ENCODE measurements around the gene CLCN3.
"Not testable (repeated sequence)": the region's sequence is repeated elsewhere in the genome, so short reads cannot be mapped to it uniquely, and the experiment has no call there.

CLCN3 gene

DNA sequence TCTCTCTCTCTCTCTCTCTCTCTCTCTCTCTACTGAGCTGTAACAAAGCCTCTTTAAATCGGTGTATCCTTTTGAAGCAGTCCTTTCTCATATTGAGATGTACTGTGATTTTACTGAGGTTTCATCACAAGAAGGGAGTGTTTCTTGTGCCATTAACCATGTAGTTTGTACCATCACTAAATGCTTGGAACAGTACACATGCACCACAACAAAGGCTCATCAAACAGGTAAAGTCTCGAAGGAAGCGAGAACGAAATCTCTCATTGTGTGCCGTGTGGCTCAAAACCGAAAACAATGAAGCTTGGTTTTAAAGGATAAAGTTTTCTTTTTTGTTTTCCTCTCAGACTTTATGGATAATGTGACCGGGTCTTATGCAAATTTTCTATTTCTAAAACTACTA is 100.2 kb downstream of the CLCN3 start:
- DNase-seq = no peak

DNA sequence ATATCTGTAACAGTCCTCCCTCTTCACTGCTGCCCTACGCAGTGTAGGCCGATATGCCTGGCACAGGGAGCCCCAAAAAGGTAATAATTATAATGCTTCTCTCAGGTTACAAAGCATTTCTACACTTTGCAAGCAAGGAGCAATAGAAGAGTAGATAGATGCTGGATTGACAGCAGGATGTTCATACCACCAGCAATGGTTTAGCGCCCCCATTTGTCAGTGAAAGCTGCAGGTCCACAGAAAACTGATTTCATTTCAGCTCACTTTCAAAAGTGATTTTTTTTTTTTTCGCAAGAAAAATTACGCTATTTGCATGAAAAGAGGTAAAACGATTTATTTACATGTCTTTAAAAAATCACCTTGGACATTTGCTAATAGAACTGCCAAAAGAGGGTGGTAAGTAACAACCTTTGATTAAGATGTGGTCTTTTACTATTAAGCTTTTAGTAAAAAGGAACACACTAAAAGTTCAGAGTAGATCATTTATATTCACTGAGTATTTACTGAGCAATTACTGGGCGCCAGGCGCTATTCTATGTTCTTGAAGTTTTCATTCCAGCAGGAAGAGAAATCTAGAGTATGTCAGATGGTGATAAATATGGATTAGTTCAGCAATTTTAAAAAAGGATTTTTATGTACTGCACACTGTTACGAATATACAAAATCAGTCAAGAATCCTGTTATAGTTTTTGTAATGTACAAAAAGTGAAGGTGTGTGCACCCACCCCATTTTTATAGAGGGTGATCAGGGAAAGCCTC is 103.0 kb downstream of the CLCN3 start:
- peak; percentile 31 for DNase-seq

- DNase-seq = peak; percentile 86
Observed at GRCh38 chr4:169724260-169724659, 103.9 kb downstream of the CLCN3 start.

GRCh38 chr4:169727616-169728015 is 107.2 kb downstream of the CLCN3 start:
- DNase-seq = no peak

DNA sequence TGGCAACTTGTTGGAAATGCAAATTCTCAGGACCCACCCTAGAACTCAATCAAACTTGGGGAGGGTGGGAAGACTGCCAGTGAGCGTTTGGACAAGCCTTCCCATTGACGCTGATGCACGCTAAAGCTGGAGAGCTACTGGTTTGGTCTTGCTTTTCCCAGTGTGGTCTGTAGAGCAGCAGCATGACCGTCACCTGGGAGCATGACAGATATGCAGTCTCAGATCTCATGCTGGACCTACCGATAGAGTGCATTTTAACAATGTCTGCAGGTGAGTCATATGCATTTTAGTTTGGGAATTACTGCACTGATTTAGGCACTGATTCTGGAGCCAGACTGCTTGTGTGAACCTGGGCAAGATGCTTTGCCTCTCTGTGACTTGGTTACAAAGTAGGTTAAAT is 110.2 kb downstream of the CLCN3 start:
- no peak for DNase-seq

GRCh38 chr4:169738604-169739003 is 118.2 kb downstream of the CLCN3 start:
- not testable (repeated sequence) for DNase-seq

DNA sequence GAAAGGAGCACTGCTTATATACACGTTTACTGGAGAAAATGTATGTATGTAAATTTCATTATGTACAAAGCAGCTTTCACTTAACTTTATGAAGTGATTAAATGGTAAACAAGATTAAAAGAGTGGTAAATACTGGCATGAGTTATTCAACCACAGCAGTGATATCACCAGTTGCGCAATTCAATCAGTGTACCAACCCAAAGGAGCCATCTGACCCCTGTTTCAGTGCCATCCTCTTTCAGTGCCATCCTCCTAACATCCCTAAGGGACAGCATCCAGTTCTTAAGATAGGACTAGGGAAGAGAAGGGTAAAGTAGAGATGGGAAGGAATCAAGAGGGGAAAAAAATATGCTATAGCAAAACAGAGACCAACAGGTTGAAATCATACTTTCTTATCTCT is 121.2 kb downstream of the CLCN3 start:
- DNase-seq = no peak

DNA sequence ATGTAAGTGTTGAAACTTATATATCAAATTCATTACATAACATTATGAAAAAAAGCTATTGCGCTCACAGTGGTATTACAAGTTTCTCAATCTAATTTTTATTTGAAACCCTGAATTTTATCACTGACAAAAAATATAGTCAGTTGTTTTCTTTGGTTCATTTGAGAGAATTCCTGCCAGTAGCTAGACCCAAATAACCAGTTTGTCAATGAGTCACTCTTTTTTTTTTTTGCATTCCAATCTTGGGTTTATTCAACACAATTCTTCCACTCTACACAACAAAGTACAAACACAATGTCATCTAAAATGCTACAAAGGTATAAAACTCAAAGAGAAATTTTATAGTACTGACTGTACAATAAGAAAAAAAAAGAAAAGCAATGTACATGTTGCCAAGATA is 124.2 kb downstream of the CLCN3 start:
- no peak for DNase-seq

DNA sequence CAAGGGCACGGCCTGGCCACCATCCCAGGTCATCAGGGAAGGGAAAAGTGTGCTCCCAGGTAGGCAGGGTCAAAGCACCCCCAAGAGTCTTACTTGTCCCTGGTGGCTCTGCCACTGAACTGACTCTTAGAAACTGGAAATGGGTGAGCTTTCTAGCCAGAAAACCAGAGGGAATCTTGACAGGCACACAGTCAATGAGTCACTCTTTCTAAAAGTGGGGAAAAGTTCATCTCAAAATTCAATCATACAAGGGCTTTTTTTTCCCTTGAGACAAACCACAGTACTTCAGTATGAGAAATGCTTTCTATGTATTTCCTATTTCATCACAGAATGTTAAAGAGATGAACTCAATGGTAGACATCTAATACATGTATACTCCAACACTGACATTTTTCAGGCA is 124.9 kb downstream of the CLCN3 start:
- peak; percentile 73 for DNase-seq

DNA sequence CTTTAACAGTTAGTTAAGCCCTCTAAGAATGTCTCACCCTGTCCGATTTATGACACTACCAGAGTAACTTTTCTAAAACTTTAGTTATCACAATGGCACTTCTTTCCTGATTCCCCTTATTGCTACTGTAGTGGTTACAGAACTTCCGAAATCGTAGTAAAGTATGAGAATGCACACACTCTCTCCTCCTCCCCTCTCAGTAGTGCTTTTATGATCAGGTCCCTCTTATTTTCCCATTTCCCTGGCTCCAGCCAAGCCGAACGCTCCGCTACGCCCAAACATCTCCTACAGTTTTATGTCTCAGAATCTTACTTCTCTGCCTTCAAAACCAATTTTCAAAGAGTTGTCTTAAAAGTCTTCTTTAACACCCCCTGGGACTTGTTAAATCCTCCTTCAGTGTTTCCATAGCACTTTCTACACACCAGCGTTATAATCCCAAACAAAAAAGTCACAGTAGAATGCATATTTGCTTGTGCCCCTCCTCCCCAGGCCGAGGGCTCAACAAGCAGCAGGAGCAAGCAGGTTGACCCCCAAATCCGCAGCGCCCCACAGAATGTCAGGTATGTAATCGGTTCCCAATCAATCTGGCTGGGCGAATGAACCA is 136.7 kb downstream of the CLCN3 start:
- DNase-seq = no peak

GRCh38 chr4:169757575-169758184 is 137.3 kb downstream of the CLCN3 start, which contains the start of gene HPF1:
HPF1 (minus strand) TSS chr4:169757944; CDS start chr4:169757877, 67 bp downstream.
- peak; percentile 87 for DNase-seq

GRCh38 chr4:169758401-169758962 is 138.1 kb downstream of the CLCN3 start:
- DNase-seq = no peak

DNA sequence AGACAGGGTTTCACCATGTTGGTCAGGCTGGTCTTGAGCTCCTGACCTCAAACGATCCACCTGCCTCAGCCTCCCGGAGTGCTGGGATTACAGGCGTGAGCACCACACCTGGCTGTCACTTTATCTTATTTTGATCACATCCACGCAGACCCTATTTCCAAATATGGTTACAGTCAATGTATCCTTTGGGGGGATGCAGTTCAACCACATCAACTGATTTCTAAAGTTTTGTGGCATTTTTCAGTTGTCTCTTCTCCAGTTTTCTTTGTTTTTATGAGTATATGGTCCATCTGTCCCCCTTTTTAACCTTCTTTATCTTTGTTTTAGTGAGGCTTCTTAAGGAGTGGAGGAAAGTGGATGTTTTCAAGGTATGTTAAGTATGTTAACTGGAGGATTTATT is 141.5 kb downstream of the CLCN3 start:
- no peak for DNase-seq

DNA sequence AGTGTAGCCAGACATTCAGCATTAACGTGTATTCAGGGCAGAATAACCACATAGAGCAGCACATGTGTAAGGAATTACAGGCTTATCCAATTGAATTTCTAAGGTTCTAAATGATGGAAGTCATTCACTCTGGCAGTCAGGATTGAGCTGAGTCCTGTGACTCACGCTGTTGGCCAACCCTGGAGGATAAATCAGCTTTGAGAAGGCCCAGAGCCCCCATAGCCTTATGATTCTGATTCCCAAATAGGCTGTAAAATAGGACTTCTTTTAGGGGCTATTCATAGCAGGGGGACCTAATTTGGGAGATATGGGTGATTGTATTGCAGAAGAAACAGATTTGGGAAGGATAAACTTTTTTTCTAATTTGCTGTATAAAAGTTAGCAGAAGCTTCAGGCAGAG is 145.5 kb downstream of the CLCN3 start:
- peak; percentile 94 for DNase-seq

DNA sequence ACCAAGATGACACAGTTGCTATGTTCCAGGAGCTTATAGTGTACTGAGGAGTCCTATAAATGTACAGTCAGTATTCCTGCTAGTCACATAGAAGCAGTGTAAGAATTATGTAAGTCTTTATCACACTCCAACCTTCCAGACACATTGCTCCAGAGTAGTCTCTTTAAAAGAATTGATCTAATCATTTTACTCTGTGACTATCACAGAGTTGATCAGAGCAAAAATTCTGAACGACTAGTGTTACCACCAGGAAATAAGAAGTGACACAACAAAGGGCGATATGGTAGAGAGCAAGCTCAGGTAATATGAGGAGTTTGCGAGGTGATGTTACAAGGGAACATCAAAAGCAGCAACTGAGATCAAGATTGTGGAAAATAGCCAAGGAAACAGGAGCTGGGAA is 146.4 kb downstream of the CLCN3 start:
- no peak for DNase-seq

- DNase-seq = no peak
Observed at GRCh38 chr4:169768385-169768784, 148.0 kb downstream of the CLCN3 start.

GRCh38 chr4:169770416-169770815 is 150.0 kb downstream of the CLCN3 start:
- DNase-seq = no peak

GRCh38 chr4:169771556-169772080 is 151.2 kb downstream of the CLCN3 start:
- DNase-seq = not testable (repeated sequence)
